ENCODE data around the gene EPS8L1. TPM values are rescaled to one million over a fixed set of nuclear protein-coding genes. Genes with fewer than 3 reads are reported as not detected.

Gene EPS8L1
- total RNA-seq, 1 donor from 2014 or later = 54.0 TPM

DNA sequence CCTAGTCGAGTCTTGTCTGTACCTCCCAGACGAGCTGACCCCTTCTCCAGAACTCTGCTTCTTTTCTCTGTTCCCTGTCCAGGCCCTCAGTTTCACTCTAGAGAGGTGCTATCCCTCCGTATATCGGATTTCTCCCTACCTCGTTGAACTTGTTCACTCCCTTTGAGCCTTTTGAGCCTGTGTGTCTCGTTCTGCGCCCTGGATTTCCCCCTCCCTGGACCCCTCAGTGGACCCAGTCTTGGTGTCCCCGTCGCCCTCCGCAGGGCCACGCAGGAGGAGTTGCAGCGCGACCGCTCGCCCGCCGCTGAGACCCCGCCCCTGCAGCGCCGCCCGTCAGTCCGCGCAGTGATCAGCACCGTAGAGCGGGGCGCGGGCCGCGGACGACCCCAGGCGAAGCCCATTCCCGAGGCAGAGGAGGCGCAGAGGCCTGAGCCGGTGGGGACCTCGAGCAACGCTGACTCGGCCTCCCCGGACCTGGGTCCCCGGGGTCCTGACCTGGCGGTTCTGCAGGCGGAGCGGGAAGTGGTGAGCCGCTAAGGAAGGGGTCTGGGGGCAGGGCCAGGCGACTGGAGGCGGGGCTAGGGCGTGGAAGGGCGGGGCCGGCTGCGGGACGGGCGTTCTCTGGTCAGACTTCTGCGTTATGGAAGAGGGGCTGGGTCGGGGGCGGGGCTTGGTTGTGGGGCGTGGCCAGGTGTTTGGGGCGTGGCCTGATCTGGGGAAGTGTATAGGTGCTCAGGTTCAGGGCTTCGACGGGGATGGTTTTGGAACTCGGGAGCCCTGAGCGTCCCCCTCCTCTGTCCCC is 5.5 kb downstream of the EPS8L1 start:
- H3K4me1 Mint-ChIP-seq (ENCODE audit: unreplicated experiment) = peaks cover 12% of the 10 kb centered on the region
- DNase-seq (ENCODE audit: extremely low spot score, unreplicated experiment) = no peak
- peak overlapping the region; percentile 87 for H3K27ac Mint-ChIP-seq
- no peaks in the 10 kb centered on the region for H3K9me3 Mint-ChIP-seq
- H3K4me3 Mint-ChIP-seq = peak overlapping the region; percentile 86
- TF ChIP-seq, protein P1, sequence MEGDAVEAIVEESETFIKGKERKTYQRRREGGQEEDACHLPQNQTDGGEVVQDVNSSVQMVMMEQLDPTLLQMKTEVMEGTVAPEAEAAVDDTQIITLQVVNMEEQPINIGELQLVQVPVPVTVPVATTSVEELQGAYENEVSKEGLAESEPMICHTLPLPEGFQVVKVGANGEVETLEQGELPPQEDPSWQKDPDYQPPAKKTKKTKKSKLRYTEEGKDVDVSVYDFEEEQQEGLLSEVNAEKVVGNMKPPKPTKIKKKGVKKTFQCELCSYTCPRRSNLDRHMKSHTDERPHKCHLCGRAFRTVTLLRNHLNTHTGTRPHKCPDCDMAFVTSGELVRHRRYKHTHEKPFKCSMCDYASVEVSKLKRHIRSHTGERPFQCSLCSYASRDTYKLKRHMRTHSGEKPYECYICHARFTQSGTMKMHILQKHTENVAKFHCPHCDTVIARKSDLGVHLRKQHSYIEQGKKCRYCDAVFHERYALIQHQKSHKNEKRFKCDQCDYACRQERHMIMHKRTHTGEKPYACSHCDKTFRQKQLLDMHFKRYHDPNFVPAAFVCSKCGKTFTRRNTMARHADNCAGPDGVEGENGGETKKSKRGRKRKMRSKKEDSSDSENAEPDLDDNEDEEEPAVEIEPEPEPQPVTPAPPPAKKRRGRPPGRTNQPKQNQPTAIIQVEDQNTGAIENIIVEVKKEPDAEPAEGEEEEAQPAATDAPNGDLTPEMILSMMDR (conservative IDR thresholded peaks at IDR 0.05) = no peak
- peaks cover 4% of the 10 kb centered on the region for H3K36me3 Mint-ChIP-seq
- H3K27me3 Mint-ChIP-seq = peaks cover 76% of the 10 kb centered on the region

DNA sequence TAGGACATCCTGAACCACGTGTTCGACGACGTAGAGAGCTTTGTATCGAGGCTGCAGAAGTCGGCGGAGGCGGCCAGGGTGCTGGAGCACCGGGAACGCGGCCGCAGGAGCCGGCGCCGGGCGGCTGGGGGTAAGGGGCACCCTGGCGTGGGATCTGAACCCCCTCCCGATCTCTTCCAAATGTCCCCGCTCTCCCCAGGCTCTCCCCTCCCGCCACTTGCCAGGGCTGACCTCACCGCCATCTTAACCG is 6.0 kb downstream of the EPS8L1 start:
- H3K9me3 Mint-ChIP-seq = no peaks in the 10 kb centered on the region
- no peak for DNase-seq (ENCODE audit: extremely low spot score, unreplicated experiment)
- H3K27me3 Mint-ChIP-seq = peaks cover 73% of the 10 kb centered on the region
- H3K36me3 Mint-ChIP-seq = peaks cover 4% of the 10 kb centered on the region
- H3K4me1 Mint-ChIP-seq (ENCODE audit: unreplicated experiment) = peaks cover 12% of the 10 kb centered on the region
- TF ChIP-seq, protein P1 (conservative IDR thresholded peaks at IDR 0.05) = no peak
- H3K4me3 Mint-ChIP-seq = peak overlapping the region; percentile 86
- no peak overlapping the region for H3K27ac Mint-ChIP-seq

DNA sequence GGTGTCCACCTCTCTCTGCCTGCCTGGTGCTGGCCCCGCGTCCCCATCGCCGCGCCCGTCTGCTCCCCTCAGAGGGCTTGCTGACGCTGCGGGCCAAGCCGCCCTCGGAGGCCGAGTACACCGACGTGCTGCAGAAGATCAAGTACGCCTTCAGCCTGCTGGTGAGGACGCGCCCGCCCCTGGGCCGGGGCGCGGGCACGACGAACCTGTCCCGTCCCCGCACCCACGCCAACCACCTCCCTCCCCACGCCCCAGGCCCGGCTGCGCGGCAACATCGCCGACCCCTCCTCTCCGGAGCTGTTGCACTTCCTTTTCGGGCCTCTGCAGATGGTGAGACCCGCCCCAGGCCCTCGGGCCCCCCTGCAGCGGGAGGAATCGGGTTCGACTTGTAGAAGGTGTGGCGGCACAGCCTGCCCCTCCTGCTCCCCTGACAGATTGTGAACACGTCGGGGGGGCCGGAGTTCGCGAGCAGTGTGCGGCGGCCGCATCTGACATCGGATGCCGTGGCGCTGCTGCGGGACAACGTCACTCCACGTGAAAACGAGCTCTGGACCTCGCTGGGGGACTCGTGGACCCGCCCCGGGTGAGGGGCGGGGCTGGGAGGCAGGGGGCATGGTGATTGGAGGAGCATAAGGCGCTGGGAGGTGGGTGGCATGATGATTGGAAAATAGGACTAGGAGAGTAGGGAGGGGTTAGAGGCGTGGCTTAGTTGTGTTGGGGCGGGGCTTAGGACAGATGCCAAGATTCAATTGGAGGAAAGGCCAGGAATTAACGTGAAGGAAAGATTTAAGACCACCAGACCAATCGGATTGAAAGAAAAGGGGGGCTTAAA is 6.6 kb downstream of the EPS8L1 start:
- H3K36me3 Mint-ChIP-seq = peaks cover 4% of the 10 kb centered on the region
- H3K9me3 Mint-ChIP-seq = no peaks in the 10 kb centered on the region
- peak overlapping the region; percentile 26 for H3K27ac Mint-ChIP-seq
- H3K4me3 Mint-ChIP-seq = peak overlapping the region; percentile 76
- TF ChIP-seq, protein P1 (conservative IDR thresholded peaks at IDR 0.05) = no peak
- H3K4me1 Mint-ChIP-seq (ENCODE audit: unreplicated experiment) = peaks cover 12% of the 10 kb centered on the region
- peaks cover 70% of the 10 kb centered on the region for H3K27me3 Mint-ChIP-seq
- no peak for DNase-seq (ENCODE audit: extremely low spot score, unreplicated experiment)

DNA sequence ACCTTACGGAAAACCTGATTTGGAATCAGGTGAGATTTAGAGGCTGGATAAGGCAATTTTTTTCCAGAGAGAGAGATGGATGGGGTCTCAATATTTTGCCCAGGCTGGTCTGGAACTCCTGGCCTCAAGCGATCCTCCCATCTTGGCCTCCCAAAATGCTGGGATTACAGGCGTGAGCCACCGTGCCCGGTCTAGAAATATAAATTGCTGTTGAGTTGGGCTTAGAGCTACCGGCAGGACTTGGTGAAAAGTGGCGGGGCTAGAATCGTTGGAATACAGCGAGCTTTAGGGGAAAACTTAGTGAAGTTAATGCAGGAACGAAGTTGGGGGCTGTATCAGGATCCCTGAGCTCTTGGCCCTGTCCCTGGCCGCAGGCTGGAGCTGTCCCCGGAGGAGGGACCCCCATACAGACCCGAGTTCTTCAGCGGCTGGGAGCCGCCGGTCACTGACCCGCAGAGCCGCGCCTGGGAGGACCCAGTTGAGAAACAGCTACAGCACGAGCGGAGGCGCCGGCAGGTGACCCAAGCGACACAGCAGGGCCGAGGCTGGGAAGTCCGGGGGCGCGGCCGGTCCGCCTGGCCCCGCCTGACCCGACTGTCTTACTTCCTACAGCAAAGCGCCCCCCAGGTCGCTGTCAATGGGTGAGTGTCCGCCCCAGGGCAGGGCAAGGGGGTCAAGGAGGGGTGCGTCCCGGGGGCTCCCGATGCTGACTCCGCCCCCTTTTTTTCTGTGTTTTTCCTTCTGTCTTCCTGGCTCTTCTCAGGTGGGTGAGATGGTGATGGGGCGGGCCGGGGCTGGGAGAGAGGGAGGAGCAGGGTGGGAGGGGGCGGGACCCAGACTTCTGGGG is 7.6 kb downstream of the EPS8L1 start:
- peaks cover 20% of the 10 kb centered on the region for H3K4me1 Mint-ChIP-seq (ENCODE audit: unreplicated experiment)
- DNase-seq (ENCODE audit: extremely low spot score, unreplicated experiment) = no peak
- H3K27me3 Mint-ChIP-seq = peaks cover 70% of the 10 kb centered on the region
- H3K9me3 Mint-ChIP-seq = no peaks in the 10 kb centered on the region
- no peak overlapping the region for H3K4me3 Mint-ChIP-seq
- TF ChIP-seq, protein P1 (conservative IDR thresholded peaks at IDR 0.05) = no peak
- peaks cover 6% of the 10 kb centered on the region for H3K36me3 Mint-ChIP-seq
- H3K27ac Mint-ChIP-seq = peak overlapping the region; percentile 26

DNA sequence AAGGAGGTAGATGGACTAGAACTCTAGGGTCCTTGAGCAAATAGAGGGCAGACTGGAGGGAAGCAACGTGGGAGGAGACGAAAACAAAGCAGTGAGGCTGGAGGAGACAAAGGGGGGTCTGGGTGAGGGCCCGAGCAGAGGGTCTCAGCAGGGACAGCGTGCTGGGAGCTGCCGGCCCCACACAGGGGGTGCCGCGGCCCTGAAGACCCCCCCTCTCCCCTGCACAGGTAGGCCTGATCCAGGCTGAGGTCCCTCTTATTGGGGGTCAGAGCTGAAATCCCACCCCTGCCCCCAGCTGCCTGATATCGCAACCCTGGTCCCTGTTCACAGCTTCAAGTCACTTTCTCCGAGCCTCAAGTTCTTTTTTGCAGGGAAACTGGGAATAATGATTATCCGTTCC is 8.7 kb downstream of the EPS8L1 start:
- H3K36me3 Mint-ChIP-seq = peaks cover 9% of the 10 kb centered on the region
- peak overlapping the region; percentile 15 for H3K4me3 Mint-ChIP-seq
- peaks cover 27% of the 10 kb centered on the region for H3K4me1 Mint-ChIP-seq (ENCODE audit: unreplicated experiment)
- no peak overlapping the region for H3K27ac Mint-ChIP-seq
- DNase-seq (ENCODE audit: extremely low spot score, unreplicated experiment) = no peak
- H3K27me3 Mint-ChIP-seq = peaks cover 72% of the 10 kb centered on the region
- no peaks in the 10 kb centered on the region for H3K9me3 Mint-ChIP-seq
- TF ChIP-seq, protein P1 (conservative IDR thresholded peaks at IDR 0.05) = no peak
